ENCODE measurements around the gene KRTAP10-3.

DNA sequence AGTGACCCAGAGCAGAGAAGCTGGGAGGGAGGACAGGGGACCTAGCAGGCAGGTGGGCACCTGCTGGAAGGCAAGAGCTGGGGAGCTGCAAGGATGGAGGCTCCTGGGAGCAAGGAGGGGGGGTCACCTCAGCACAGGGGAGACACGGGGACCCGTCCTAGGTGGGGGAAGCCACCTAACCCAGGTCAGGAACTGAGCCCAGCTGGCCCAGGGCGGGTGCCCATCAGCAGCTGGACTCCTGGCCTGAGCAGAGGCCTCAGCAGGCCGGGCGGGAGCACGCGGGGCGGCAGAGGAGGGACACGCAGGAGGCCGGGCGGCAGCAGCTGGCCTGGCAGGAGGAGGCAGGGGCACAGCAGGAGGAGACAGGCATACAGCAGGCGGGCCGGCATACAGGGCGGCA is 19.5 kb downstream of the KRTAP10-3 start:
- TF ChIP-seq, protein P1, sequence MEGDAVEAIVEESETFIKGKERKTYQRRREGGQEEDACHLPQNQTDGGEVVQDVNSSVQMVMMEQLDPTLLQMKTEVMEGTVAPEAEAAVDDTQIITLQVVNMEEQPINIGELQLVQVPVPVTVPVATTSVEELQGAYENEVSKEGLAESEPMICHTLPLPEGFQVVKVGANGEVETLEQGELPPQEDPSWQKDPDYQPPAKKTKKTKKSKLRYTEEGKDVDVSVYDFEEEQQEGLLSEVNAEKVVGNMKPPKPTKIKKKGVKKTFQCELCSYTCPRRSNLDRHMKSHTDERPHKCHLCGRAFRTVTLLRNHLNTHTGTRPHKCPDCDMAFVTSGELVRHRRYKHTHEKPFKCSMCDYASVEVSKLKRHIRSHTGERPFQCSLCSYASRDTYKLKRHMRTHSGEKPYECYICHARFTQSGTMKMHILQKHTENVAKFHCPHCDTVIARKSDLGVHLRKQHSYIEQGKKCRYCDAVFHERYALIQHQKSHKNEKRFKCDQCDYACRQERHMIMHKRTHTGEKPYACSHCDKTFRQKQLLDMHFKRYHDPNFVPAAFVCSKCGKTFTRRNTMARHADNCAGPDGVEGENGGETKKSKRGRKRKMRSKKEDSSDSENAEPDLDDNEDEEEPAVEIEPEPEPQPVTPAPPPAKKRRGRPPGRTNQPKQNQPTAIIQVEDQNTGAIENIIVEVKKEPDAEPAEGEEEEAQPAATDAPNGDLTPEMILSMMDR (IDR thresholded peaks at IDR 0.05), result no peak
- no peak for TF ChIP-seq EP300 (IDR thresholded peaks at IDR 0.05)
